Transverse colon (tissue), 4 donors: Measurements from ENCODE around the gene RNF183. TPM values are rescaled to one million over a fixed set of nuclear protein-coding genes. Genes with fewer than 3 reads are reported as not detected.

Experiments
- DNase-seq: peaks from one replicate; pipeline ENCODE4 v3.0.0-alpha.2; 2019
- H3K27ac ChIP-seq, 4 donors: fragments of 200-600 bp; sonication (generic); 2 replicates each; pipeline ENCODE4 v1.5.1; 2016 to 2018; ENCODE audit warnings: inconsistent platforms in 4 of 4
- H3K27me3 ChIP-seq: fragments of 200-600 bp; sonication (generic); 2 replicates; pipeline ENCODE4 v1.5.1; 2017; ENCODE audit warnings: inconsistent platforms
- H3K36me3 ChIP-seq, 4 donors: fragments of 200-600 bp; sonication (generic); 2 replicates each; pipeline ENCODE4 v1.5.1; 2017 to 2019; ENCODE audit warnings: inconsistent platforms in 4 of 4
- H3K4me1 ChIP-seq, 4 donors: fragments of 200-600 bp; sonication (generic); 2 replicates each; pipeline ENCODE4 v1.5.1; 2017 to 2020; ENCODE audit warnings: inconsistent platforms in 4 of 4
- H3K4me3 ChIP-seq, 4 donors: fragments of 200-600 bp; sonication (generic); 1 replicate in 1 of 4; 2 replicates in 3 of 4; pipeline versions ENCODE4 v1.5.1 to v1.6.1; 2017 to 2019; ENCODE audit warnings: inconsistent platforms in 4 of 4
- H3K9me3 ChIP-seq, 2 donors: fragments of 200-600 bp; sonication (generic); 2 replicates each; pipeline ENCODE4 v1.5.1; 2017 to 2019; ENCODE audit warnings: inconsistent platforms in 2 of 2
- CTCF ChIP-seq, 5 experiments: fragments of 200-600 bp in 3 of 5; fragments of 450-650 bp in 2 of 5; sonication (generic) in 3 of 5; IDR thresholded peaks; 1 replicate in 2 of 5; 2 replicates in 3 of 5; pipeline ENCODE4 v1.5.1; 2016 to 2017; ENCODE audit warnings: antibody characterized with exemption in 5 of 5, inconsistent platforms in 3 of 5, mild to moderate bottlenecking in 2 of 5, moderate library complexity in 1 of 5
- EP300 ChIP-seq: sonication (generic); formaldehyde crosslinking; IDR thresholded peaks from one replicate; pipeline ENCODE4 v1.6.1; 2017; ENCODE audit warnings: antibody characterized with exemption, low read depth
- POLR2A ChIP-seq: fragments of 450-650 bp; IDR thresholded peaks from one replicate; pipeline ENCODE4 v1.6.1; 2016; ENCODE audit warnings: antibody characterized with exemption, mild to moderate bottlenecking, moderate library complexity
- POLR2AphosphoS5 ChIP-seq, 3 donors: sonication (generic); formaldehyde crosslinking; IDR thresholded peaks; one replicate each; pipeline ENCODE4 v1.6.1; 2016; ENCODE audit warnings: antibody characterized with exemption in 3 of 3
- WGBS, 2 donors: methylation state at CpG; one replicate each; pipeline ENCODE4 v1.1.5; 2018; ENCODE audit warnings: low coverage in 1 of 2; 5-methylcytosine and 5-hydroxymethylcytosine counted together
- in situ Hi-C, 4 donors: fragments of 200-750 bp; cut with MboI; loops; one replicate each; pipeline versions ENCODE4 v1.15.0 to v1.15.1; 2017; ENCODE audit warnings: low sequenced_read_pairs in 3 of 4, low pct_ligation_motif_present in 1 of 4, low pct_unique_long_range_greater_than_20kb in 1 of 4
- intact Hi-C: fragments of 100-400 bp; cut with DNase I; formaldehyde crosslinking; loops from one replicate; pipeline ENCODE4 v1.15.1; 2023; ENCODE audit warnings: low total_unique reads
- total RNA-seq, 4 donors: library from RNA; depleted of rRNA; stranded (reverse); fragments of >200 nt; gene quantifications; one replicate each; pipeline ENCODE4 v1.1.0, GENCODE V29; 2016

Gene RNF183
- total RNA-seq, 4 donors from 2014 or later: 0.14 to 0.95 TPM; not detected in 2

DNA sequence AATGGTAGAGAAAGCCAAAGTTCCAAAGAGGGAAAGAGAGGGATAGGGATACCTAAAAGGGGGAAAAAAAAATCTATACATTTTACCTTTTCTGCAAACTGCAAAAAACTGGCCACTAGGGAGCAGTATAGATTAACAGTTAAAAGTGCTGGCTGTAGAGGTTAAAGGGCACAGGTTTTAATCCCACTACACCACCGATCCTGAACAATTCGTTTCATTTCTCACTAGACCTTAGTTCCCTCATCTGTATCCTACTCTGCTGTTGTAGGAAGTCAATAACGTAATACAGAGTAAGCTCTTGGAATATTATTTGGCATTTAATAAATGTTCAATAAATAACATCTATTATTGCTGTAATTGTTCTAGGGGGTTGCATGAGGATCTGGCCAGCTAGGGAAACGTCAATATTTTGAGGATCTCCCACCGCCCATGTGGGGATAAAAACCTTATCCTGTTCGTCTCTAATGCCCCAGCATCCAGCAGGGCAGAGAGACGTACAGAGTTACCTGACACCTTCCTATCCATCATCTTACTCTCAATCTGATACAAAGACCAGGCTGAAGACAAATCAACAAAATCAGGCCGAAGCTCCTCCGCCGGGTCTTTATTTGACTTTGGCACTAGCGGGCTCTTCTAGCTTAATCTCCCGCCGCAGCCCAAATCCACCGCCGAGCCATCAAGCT lies 28.6 kb downstream of the RNF183 start:
- 0% methylated on average over 7 to 15 of the region's 15 CpGs for WGBS, 2 donors
- Histone ChIP-seq H3K4me3 (peak overlapping the region; percentile 51 to 85 (median 56)), H3K36me3 (peaks cover 0 to 41% (median 17%) of the 10 kb centered on the region in 4 donors), H3K27me3 (no peaks in the 10 kb centered on the region), H3K27ac (peak overlapping the region; percentile 88 to 94 (median 90)), H3K4me1 (peaks cover 8 to 41% (median 12%) of the 10 kb centered on the region in 4 donors), H3K9me3 (no peaks in the 10 kb centered on the region)
- DNase-seq: no peak
- TF ChIP-seq POLR2AphosphoS5 (IDR thresholded peaks at IDR 0.05): peak in 1 of 3 donors; percentile 15
- TF ChIP-seq CTCF (IDR thresholded peaks at IDR 0.05): peak; percentile 72 to 88 (median 78)
- no peak for TF ChIP-seq EP300
- TF ChIP-seq POLR2A: no peak
- intact Hi-C loops: no loop called here
- in situ Hi-C loops: loop anchor here in 3 of 4 donors (10.0 kb wide), 2 partner anchors 130 to 380 kb away; partner anchors contain the start of gene ALAD (in 3 of the 3)

DNA sequence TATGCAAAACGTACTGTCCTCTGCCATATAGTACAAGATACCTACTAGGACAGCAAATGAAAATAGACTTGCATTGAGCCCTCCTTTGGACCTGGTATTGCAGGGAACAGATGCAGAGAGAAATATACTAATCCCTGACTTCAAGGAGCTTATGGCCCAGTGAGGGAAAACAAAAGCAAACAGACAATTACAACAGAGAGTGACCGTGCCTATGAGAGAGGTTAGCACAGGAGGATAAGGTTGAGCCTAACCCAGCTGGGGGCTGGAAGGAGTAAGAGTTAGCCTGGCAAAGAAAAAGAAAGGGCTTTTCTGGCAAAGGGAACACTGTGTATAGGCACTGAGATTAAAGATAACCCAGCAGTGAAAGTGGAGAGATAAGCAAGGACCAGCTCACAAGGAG lies 33.3 kb downstream of the RNF183 start:
- Histone ChIP-seq H3K27ac (peak overlapping the region in 2 of 4 donors; percentile 3 to 27), H3K36me3 (peaks cover 0 to 32% (median 14%) of the 10 kb centered on the region in 4 donors), H3K4me3 (no peak overlapping the region), H3K4me1 (peaks cover 3 to 35% (median 9%) of the 10 kb centered on the region in 4 donors), H3K27me3 (no peaks in the 10 kb centered on the region), H3K9me3 (no peaks in the 10 kb centered on the region)
- intact Hi-C loops (no loop called here), in situ Hi-C loops (loop anchor here in 3 of 4 donors (10.0 kb wide), 2 partner anchors 135 to 385 kb away; partner anchors contain the start of gene ALAD (in 3 of the 3))
- 52 to 70% methylated on average over 2 of the region's 2 CpGs for WGBS, 2 donors
- DNase-seq: no peak
- TF ChIP-seq POLR2AphosphoS5 (IDR thresholded peaks at IDR 0.05) (no peak), EP300 (no peak), POLR2A (no peak), CTCF (IDR thresholded peaks at IDR 0.05) (no peak)

GRCh38 chr9:113269355-113269754 lies 33.8 kb downstream of the RNF183 start:
- intact Hi-C loops: no loop called here
- Histone ChIP-seq H3K4me3 (no peak overlapping the region), H3K27ac (peak overlapping the region in 3 of 4 donors; percentile 3 to 27 (median 6)), H3K4me1 (peaks cover 3 to 32% (median 9%) of the 10 kb centered on the region in 4 donors), H3K36me3 (peaks cover 0 to 32% (median 14%) of the 10 kb centered on the region in 4 donors), H3K27me3 (no peaks in the 10 kb centered on the region), H3K9me3 (no peaks in the 10 kb centered on the region)
- TF ChIP-seq EP300: no peak
- TF ChIP-seq POLR2AphosphoS5 (IDR thresholded peaks at IDR 0.05): no peak
- no peak for TF ChIP-seq POLR2A
- TF ChIP-seq CTCF (IDR thresholded peaks at IDR 0.05): no peak
- in situ Hi-C loops: no loop called here
- no peak for DNase-seq
- 55 to 68% methylated on average over 2 of the region's 2 CpGs for WGBS, 2 donors

DNA sequence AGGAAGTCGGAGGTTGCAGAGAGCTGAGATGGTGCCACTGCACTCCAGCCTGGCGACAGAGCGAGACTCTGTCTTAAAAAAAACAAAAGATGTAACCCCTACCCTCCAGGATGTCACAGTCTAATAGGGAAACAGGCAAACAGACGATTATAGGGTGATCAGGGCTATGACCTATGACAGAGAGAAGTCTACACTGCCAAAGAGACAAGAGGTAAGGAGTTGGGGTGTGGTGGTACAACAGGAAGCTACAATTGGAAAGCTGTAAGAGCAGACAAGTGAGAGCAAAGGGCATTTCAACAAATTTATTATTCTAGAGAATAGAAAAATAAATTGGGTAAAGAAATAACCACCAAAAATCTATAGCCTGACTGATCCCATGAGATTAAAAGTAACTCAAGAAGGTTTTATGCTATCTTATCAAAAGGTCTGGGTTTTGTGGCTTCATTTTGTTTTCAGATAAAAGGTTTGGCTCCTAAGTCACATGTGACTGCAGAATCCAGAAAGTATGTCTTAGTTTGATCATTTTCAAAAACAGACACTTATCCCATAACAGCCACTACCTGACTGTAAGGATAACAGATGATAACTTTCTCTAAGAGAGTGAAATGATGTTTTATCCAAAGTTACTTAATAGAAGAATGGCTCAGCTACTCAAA lies 35.1 kb downstream of the RNF183 start:
- intact Hi-C loops: no loop called here
- WGBS, 2 donors: 85 to 86% methylated on average over 4 of the region's 4 CpGs
- Histone ChIP-seq H3K27me3 (no peaks in the 10 kb centered on the region), H3K36me3 (peaks cover 0 to 32% (median 14%) of the 10 kb centered on the region in 4 donors), H3K27ac (peak overlapping the region in 3 of 4 donors; percentile 8 to 41 (median 9)), H3K4me3 (no peak overlapping the region), H3K9me3 (no peaks in the 10 kb centered on the region), H3K4me1 (peaks cover 0 to 26% (median 6%) of the 10 kb centered on the region in 4 donors)
- in situ Hi-C loops: no loop called here
- TF ChIP-seq EP300: no peak
- no peak for TF ChIP-seq CTCF (IDR thresholded peaks at IDR 0.05)
- no peak for TF ChIP-seq POLR2A
- TF ChIP-seq POLR2AphosphoS5 (IDR thresholded peaks at IDR 0.05): no peak
- DNase-seq: no peak
